GM18909 (cell line): ENCODE results near the gene FRMD8.

Experiments
- ATAC-seq: cut with Tn5 transposase; IDR thresholded peaks from one replicate; pipeline ENCODE4 v1.9.1; 2021; ENCODE audit warnings: mild to moderate bottlenecking; ENCODE audit not compliant: unreplicated experiment, poor library complexity

Gene FRMD8

GRCh38 chr11:65373839-65374580, 12.4 kb upstream of the FRMD8 start:
- no peak for ATAC-seq

- no peak for ATAC-seq
Observed at GRCh38 chr11:65375012-65375411, 11.4 kb upstream of the FRMD8 start.

GRCh38 chr11:65376138-65376713, 10.2 kb upstream of the FRMD8 start:
- no peak for ATAC-seq

GRCh38 chr11:65377036-65377435, 9.4 kb upstream of the FRMD8 start:
- ATAC-seq, result no peak

- no peak for ATAC-seq
Observed at GRCh38 chr11:65377777-65378176, 8.7 kb upstream of the FRMD8 start.

- ATAC-seq, result no peak
Observed at GRCh38 chr11:65378208-65378927, 8.1 kb upstream of the FRMD8 start.

GRCh38 chr11:65378928-65379638, 7.4 kb upstream of the FRMD8 start:
- ATAC-seq, result no peak

GRCh38 chr11:65379698-65380459, 6.6 kb upstream of the FRMD8 start:
- ATAC-seq, result no peak

- no peak for ATAC-seq
Observed at GRCh38 chr11:65380460-65381119, 5.8 kb upstream of the FRMD8 start.

GRCh38 chr11:65381716-65382032, 4.8 kb upstream of the FRMD8 start:
- ATAC-seq, result peak; percentile 2

GRCh38 chr11:65382033-65382803, 4.2 kb upstream of the FRMD8 start, which contains the start of gene SLC25A45:
Gene SLC25A45 (minus strand): TSS chr11:65382646. CDS start chr11:65381951, 695 bp downstream.
- peak; percentile 66 for ATAC-seq

- ATAC-seq, result no peak
Observed at GRCh38 chr11:65382804-65383368, 3.6 kb upstream of the FRMD8 start.

GRCh38 chr11:65383778-65384177, 2.7 kb upstream of the FRMD8 start:
- ATAC-seq, result no peak

- no peak for ATAC-seq
Observed at GRCh38 chr11:65384301-65384889, 2.0 kb upstream of the FRMD8 start.

- ATAC-seq, result no peak
Observed at GRCh38 chr11:65388731-65389130, 2.3 kb downstream of the FRMD8 start.

GRCh38 chr11:65389294-65389980, 3.0 kb downstream of the FRMD8 start:
- no peak for ATAC-seq

GRCh38 chr11:65390099-65390941, 3.9 kb downstream of the FRMD8 start:
- no peak for ATAC-seq
